Stimulated activated naive CD8-positive, alpha-beta T cell treated with anti-CD3 and anti-CD28 coated beads, Interleukin-15, amount 100 ng/mL, for 72 hours (primary cell): Measurements from ENCODE around the gene STEAP1.
"Not testable (repeated sequence)": the region's sequence is repeated elsewhere in the genome, so short reads cannot be mapped to it uniquely, and the experiment has no call there.

Experiments
- ATAC-seq: fragments of 150-1000 bp; cut with Tn5 transposase; 2 replicates; pipeline ENCODE4 v1.10.0; 2021; ENCODE audit warnings: mild to moderate bottlenecking, moderate library complexity
- DNase-seq, 2 donors: peaks; one replicate each; pipeline ENCODE4 v3.0.0; 2021 to 2022
- H3K27ac Mint-ChIP-seq, 2 donors: one replicate each; pipeline ENCODE4 v1.8.0; 2022; ENCODE audit warnings: mild to moderate bottlenecking in 2 of 2, mixed read lengths in 2 of 2, moderate library complexity in 2 of 2
- H3K27me3 Mint-ChIP-seq: one replicate; pipeline ENCODE4 v1.8.0; 2022; ENCODE audit warnings: mixed read lengths
- H3K4me1 Mint-ChIP-seq: one replicate; pipeline ENCODE4 v1.8.0; 2022; ENCODE audit warnings: mild to moderate bottlenecking, mixed read lengths
- H3K4me3 Mint-ChIP-seq, 2 donors: one replicate each; pipeline ENCODE4 v1.8.0; 2022; ENCODE audit warnings: mild to moderate bottlenecking in 2 of 2, mixed read lengths in 2 of 2, moderate library complexity in 1 of 2
- H3K9me3 Mint-ChIP-seq, 2 donors: one replicate each; pipeline ENCODE4 v1.8.0; 2022; ENCODE audit warnings: mixed read lengths in 2 of 2

The STEAP1 gene

GRCh38 chr7:90165724-90166123 lies 11.5 kb downstream of the STEAP1 start:
- ATAC-seq = no peak
- no peaks in the 10 kb centered on the region for H3K4me1 Mint-ChIP-seq
- no peak overlapping the region for H3K4me3 Mint-ChIP-seq
- H3K27ac Mint-ChIP-seq = no peak overlapping the region
- H3K9me3 Mint-ChIP-seq = peaks cover under 1 to 1% of the 10 kb centered on the region in 2 donors
- DNase-seq = no peak
- peaks cover 43% of the 10 kb centered on the region for H3K27me3 Mint-ChIP-seq

DNA sequence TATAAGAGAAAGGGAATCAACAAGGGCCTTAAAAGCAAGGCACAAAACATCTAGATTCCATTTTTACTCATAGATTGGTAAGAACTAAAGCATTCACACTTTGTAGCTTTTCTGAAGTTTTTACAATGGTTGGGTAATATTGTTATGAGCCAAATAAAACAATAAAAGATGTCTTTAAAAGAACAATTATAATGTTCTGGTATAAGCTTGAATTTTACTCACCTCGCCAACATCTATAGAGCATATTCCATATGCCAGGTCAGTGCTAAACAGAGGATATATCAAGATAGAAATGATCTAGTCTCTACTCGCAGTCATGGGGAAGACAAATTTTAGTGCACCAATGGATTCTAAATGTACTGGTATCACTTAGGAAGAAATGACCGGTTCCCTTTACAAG lies 11.9 kb downstream of the STEAP1 start:
- no peak for DNase-seq
- Mint-ChIP-seq H3K27ac (no peak overlapping the region), H3K9me3 (peaks cover 5% of the 10 kb centered on the region in 2 donors), H3K4me1 (no peaks in the 10 kb centered on the region), H3K27me3 (peaks cover 47% of the 10 kb centered on the region), H3K4me3 (no peak overlapping the region)
- ATAC-seq = no peak

- no peak for ATAC-seq
- no peak overlapping the region for H3K4me3 Mint-ChIP-seq
- no peaks in the 10 kb centered on the region for H3K4me1 Mint-ChIP-seq
- no peak overlapping the region for H3K27ac Mint-ChIP-seq
- DNase-seq = no peak
- H3K27me3 Mint-ChIP-seq = peaks cover 59% of the 10 kb centered on the region
- peaks cover 5 to 14% of the 10 kb centered on the region in 2 donors for H3K9me3 Mint-ChIP-seq
Observed at GRCh38 chr7:90167361-90167760, 13.1 kb downstream of the STEAP1 start.

DNA sequence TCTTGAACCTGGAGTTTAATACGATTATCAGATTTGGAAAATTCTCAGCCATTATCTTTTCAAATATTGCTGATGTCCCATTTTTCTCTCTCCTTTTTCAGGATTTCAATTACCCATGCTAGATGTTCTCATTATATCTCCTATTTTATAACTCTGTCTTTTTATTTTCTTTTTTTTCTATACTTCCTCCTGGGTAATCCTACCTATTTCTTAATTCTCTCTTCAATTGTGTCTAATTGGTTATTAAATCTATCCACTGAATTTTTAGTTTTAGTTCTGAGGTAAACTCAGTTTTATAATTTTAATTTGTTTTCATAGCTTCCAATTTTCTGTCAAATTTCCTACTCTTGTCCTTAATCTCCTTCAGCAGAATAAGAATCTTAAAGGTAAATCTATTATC lies 15.6 kb downstream of the STEAP1 start:
- Mint-ChIP-seq H3K9me3 (peaks cover 5 to 14% of the 10 kb centered on the region in 2 donors), H3K27me3 (peaks cover 50% of the 10 kb centered on the region), H3K27ac (no peak overlapping the region), H3K4me3 (no peak overlapping the region), H3K4me1 (peaks cover 17% of the 10 kb centered on the region)
- no peak for ATAC-seq
- DNase-seq = no peak

GRCh38 chr7:90172121-90172520 lies 17.9 kb downstream of the STEAP1 start:
- H3K27ac Mint-ChIP-seq = no peak overlapping the region
- ATAC-seq (no peak), DNase-seq (no peak)
- H3K9me3 Mint-ChIP-seq = peaks cover 5 to 21% of the 10 kb centered on the region in 2 donors
- H3K4me1 Mint-ChIP-seq = peaks cover 17% of the 10 kb centered on the region
- H3K4me3 Mint-ChIP-seq = no peak overlapping the region
- peaks cover 39% of the 10 kb centered on the region for H3K27me3 Mint-ChIP-seq

DNA sequence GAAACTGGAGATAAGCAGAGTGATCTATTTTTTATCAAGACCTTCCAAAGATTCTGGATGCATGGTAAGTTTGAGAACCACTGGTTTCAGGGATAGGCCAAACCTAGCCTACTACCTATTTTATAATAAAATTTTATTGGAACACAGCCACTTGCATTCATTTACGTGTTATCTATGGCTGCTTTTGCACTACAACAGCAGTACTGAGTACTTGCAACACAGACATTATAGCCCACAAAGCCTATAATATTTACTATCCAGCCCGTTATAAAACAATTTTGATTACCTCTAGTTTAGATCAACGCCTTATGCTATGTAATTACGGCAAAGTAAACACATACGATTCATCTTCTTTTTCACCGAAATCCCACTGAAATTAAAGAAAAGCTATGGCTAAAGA lies 18.4 kb downstream of the STEAP1 start:
- Mint-ChIP-seq H3K27ac (peak overlapping the region in 1 of 2 donors; percentile 35), H3K27me3 (peaks cover 37% of the 10 kb centered on the region), H3K4me3 (no peak overlapping the region), H3K9me3 (peaks cover 5 to 21% of the 10 kb centered on the region in 2 donors), H3K4me1 (peaks cover 19% of the 10 kb centered on the region)
- ATAC-seq (no peak), DNase-seq (no peak)

- H3K4me1 Mint-ChIP-seq = peaks cover 26% of the 10 kb centered on the region
- H3K27me3 Mint-ChIP-seq = peaks cover 37% of the 10 kb centered on the region
- ATAC-seq (peak; percentile 63), DNase-seq (peak in 1 of 2 donors; percentile 8)
- H3K27ac Mint-ChIP-seq = peak overlapping the region; percentile 49 to 57
- peaks cover 5 to 21% of the 10 kb centered on the region in 2 donors for H3K9me3 Mint-ChIP-seq
- H3K4me3 Mint-ChIP-seq = peak overlapping the region in 1 of 2 donors; percentile 8
Observed at GRCh38 chr7:90173127-90173844, 19.0 kb downstream of the STEAP1 start.

GRCh38 chr7:90175667-90176066 lies 21.4 kb downstream of the STEAP1 start:
- no peak for DNase-seq
- no peak for ATAC-seq
- Mint-ChIP-seq H3K9me3 (peaks cover 5 to 21% of the 10 kb centered on the region in 2 donors), H3K27me3 (peaks cover 27% of the 10 kb centered on the region), H3K27ac (no peak overlapping the region), H3K4me3 (no peak overlapping the region), H3K4me1 (peaks cover 50% of the 10 kb centered on the region)

GRCh38 chr7:90176195-90176594 lies 21.9 kb downstream of the STEAP1 start:
- H3K27ac Mint-ChIP-seq = no peak overlapping the region
- no peak for DNase-seq
- no peak overlapping the region for H3K4me3 Mint-ChIP-seq
- H3K27me3 Mint-ChIP-seq = peaks cover 22% of the 10 kb centered on the region
- H3K9me3 Mint-ChIP-seq = peaks cover 0 to 15% of the 10 kb centered on the region in 2 donors
- peaks cover 51% of the 10 kb centered on the region for H3K4me1 Mint-ChIP-seq
- ATAC-seq = no peak

DNA sequence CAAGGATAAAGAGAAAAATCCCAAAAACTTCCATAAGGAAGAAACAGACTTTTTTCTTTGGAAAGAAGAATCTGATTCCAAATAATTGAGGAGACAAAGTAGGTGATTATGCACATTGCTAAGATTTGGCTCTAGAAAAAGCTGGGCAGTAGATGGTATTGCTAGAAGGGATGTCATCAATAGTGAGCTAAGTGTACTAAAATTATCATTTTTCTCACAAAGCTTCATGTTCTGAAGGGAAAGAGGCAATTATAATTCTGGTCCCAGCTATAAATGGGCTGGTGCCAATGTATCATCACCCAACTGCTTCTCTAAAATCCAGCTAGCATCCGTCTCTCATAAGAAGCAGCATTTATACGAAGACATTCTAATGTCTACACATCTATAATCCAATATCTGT lies 23.9 kb downstream of the STEAP1 start:
- Mint-ChIP-seq H3K4me1 (peaks cover 54% of the 10 kb centered on the region), H3K9me3 (peaks cover under 1 to 19% of the 10 kb centered on the region in 2 donors), H3K27me3 (peaks cover 24% of the 10 kb centered on the region), H3K27ac (peak overlapping the region in 1 of 2 donors; percentile 98), H3K4me3 (no peak overlapping the region)
- DNase-seq (no peak), ATAC-seq (no peak)

DNA sequence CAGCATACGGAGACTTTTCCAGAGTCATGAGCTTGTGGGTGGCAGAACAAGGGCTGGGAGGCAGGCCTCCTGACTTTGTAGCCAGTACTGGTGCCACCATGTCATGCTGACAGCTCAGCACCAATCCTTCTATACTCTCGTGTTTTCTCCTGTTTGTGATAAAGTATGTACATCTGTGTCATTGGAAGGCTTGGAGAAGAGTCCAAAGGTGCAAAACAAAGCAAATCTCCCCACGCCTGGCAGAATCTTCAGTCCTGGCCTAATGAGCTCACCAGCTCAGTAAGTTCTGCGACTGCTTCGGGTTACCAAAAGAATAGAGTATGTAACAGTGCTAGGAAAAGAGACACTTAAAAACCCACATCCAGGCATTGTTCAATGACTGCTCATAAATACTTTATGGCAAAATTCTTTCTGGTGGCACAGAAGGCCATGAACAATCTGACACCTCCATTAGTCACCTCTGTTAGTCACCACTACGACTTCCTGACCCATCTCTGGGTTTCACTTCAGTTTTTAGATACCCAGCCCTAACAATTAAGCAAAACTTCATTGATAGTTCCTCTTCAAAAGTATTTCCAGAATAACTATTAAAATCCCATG lies 24.5 kb downstream of the STEAP1 start:
- Mint-ChIP-seq H3K27ac (peak overlapping the region; percentile 91 to 98), H3K27me3 (peaks cover 25% of the 10 kb centered on the region), H3K4me3 (peak overlapping the region; percentile 44 to 68), H3K9me3 (peaks cover 4 to 19% of the 10 kb centered on the region in 2 donors), H3K4me1 (peaks cover 48% of the 10 kb centered on the region)
- ATAC-seq = peak; percentile 98
- DNase-seq = peak; percentile 30 to 59

DNA sequence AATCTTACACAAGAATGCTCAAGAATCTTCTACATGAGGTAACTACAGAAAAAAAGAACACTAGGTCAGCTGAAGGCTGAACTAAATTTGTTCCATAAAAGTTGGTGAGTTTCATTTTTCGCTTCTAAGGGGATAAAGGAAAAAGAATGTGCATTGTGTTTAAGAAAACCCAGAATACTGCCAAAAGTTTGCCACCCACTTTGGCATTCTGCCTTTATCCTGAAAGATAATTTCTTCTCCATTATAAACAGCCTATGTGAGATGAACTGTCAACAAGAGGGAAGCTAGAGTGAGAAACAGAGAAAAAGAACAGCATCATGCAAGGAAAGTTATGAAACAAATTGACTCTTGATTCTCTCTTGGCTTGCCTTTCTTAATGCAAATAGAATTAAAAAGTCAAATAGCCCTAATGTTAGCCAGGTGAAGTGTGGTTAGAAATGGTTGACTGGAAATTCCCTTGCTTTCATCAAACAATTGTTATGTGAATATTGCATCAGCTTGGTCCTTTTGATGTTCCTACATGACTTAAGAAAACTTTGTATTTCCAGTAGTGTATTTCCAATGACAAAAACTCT lies 25.8 kb downstream of the STEAP1 start:
- peaks cover 43% of the 10 kb centered on the region for H3K4me1 Mint-ChIP-seq
- DNase-seq (no peak), ATAC-seq (peak; percentile 47)
- peaks cover 9 to 19% of the 10 kb centered on the region in 2 donors for H3K9me3 Mint-ChIP-seq
- H3K27ac Mint-ChIP-seq = peak overlapping the region; percentile 99
- peaks cover 20% of the 10 kb centered on the region for H3K27me3 Mint-ChIP-seq
- peak overlapping the region; percentile 59 to 72 for H3K4me3 Mint-ChIP-seq

DNA sequence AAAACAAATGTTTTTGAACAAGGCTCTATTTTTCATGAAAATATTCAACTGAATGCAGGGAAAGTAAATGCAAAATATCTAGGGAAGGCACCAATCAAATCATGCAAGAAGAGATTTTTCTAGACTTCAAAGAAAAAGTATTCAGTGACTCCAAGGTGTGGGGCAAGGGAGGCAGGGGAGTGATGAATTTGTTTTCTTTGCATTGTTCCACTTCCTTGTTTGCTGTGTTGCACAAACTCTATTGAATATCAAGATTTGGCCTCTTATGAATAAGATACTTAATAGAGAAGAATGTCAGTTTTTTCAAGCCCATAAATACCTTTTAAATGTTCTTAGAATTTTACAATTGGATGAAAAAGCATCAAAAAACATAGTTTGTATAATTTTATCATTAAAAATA lies 26.4 kb downstream of the STEAP1 start:
- peaks cover 43% of the 10 kb centered on the region for H3K4me1 Mint-ChIP-seq
- peak overlapping the region; percentile 59 to 72 for H3K4me3 Mint-ChIP-seq
- H3K27me3 Mint-ChIP-seq = peaks cover 20% of the 10 kb centered on the region
- H3K9me3 Mint-ChIP-seq = peaks cover 9 to 19% of the 10 kb centered on the region in 2 donors
- DNase-seq = no peak
- H3K27ac Mint-ChIP-seq = peak overlapping the region; percentile 99
- ATAC-seq = no peak

GRCh38 chr7:90181485-90181884 lies 27.2 kb downstream of the STEAP1 start:
- peaks cover 20% of the 10 kb centered on the region for H3K27me3 Mint-ChIP-seq
- peaks cover 43% of the 10 kb centered on the region for H3K4me1 Mint-ChIP-seq
- peaks cover 9 to 12% of the 10 kb centered on the region in 2 donors for H3K9me3 Mint-ChIP-seq
- ATAC-seq (no peak), DNase-seq (no peak)
- H3K27ac Mint-ChIP-seq = peak overlapping the region in 1 of 2 donors; percentile 74
- no peak overlapping the region for H3K4me3 Mint-ChIP-seq

DNA sequence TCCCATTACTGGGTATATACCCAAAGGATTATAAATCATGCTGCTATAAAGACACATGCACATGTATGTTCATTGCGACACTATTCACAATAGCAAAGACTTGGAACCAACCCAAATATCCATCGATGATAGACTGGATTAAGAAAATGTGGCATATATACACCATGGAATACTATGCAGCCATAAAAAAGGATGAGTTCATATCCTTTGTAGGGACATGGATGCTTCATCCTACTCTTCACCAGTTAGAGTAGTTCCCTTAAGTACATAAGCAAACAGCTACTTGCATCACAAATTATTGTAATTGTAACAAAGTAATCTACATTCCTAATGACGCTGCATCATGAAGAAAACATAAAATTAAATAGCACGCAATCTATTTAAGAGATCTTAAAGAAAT lies 32.0 kb downstream of the STEAP1 start:
- H3K9me3 Mint-ChIP-seq = peaks cover 16 to 20% of the 10 kb centered on the region in 2 donors
- peaks cover 20% of the 10 kb centered on the region for H3K27me3 Mint-ChIP-seq
- H3K4me3 Mint-ChIP-seq, ATAC-seq, DNase-seq, H3K27ac Mint-ChIP-seq, H3K4me1 Mint-ChIP-seq: not testable (repeated sequence)

- H3K4me3 Mint-ChIP-seq = no peak overlapping the region
- DNase-seq = no peak
- no peaks in the 10 kb centered on the region for H3K4me1 Mint-ChIP-seq
- peaks cover 15 to 23% of the 10 kb centered on the region in 2 donors for H3K9me3 Mint-ChIP-seq
- no peak for ATAC-seq
- H3K27me3 Mint-ChIP-seq = peaks cover 10% of the 10 kb centered on the region
- no peak overlapping the region for H3K27ac Mint-ChIP-seq
Observed at GRCh38 chr7:90187507-90188050, 33.3 kb downstream of the STEAP1 start.
